ENCODE measurements around the gene PGC.

The PGC gene

GRCh38 chr6:41759106-41759904 is 12.1 kb upstream of the PGC start:
- TF ChIP-seq CTCF (IDR thresholded peaks at IDR 0.05): no peak

- no peak for TF ChIP-seq CTCF (IDR thresholded peaks at IDR 0.05)
These were observed 11.4 kb upstream of the PGC start for GRCh38 chr6:41758641-41759035.

GRCh38 chr6:41757931-41758640 is 10.9 kb upstream of the PGC start:
- no peak for TF ChIP-seq CTCF (IDR thresholded peaks at IDR 0.05)

- no peak for TF ChIP-seq CTCF (IDR thresholded peaks at IDR 0.05)
These were observed 10.1 kb upstream of the PGC start for GRCh38 chr6:41757271-41757670.

- TF ChIP-seq CTCF (IDR thresholded peaks at IDR 0.05): no peak
These were observed 9.2 kb upstream of the PGC start for GRCh38 chr6:41756354-41756753.

GRCh38 chr6:41755895-41756294 is 8.7 kb upstream of the PGC start:
- no peak for TF ChIP-seq CTCF (IDR thresholded peaks at IDR 0.05)

GRCh38 chr6:41750374-41750773 is 3.2 kb upstream of the PGC start:
- no peak for TF ChIP-seq CTCF (IDR thresholded peaks at IDR 0.05)
